Kidney (tissue), 14 donors: ENCODE results near the gene WDR74. TPM values are rescaled to one million over a fixed set of nuclear protein-coding genes. Genes with fewer than 3 reads are reported as not detected.

Experiments used
- DNase-seq, 5 donors: peaks; one replicate each; pipeline ENCODE4 v3.0.0-alpha.2; 2013 to 2020
- FAIRE-seq: peaks from 2 replicates; lab custom pipeline; 2012; peaks lifted over from hg19 to GRCh38; lab: Jason Lieb, UNC
- H3K27ac ChIP-seq, 2 donors: one replicate each; pipeline ENCODE4 v1.7.0; 2013; ENCODE audit warnings: low read depth in 2 of 2, low read length in 2 of 2, inconsistent platforms in 1 of 2
- H3K27me3 ChIP-seq: one replicate; pipeline ENCODE4 v1.7.1; 2013; ENCODE audit warnings: low read length, inconsistent platforms; ENCODE audit not compliant: control insufficient read depth, insufficient read depth
- H3K36me3 ChIP-seq, 3 donors: one replicate each; pipeline versions ENCODE4 v1.7.0 to v1.7.1; 2013; ENCODE audit warnings: low read length in 3 of 3, control low read depth in 1 of 3, inconsistent platforms in 1 of 3; ENCODE audit not compliant: insufficient read depth in 3 of 3, control insufficient read depth in 2 of 3
- H3K4me1 ChIP-seq, 3 donors: one replicate each; pipeline versions ENCODE4 v1.7.0 to v1.7.1; 2013; ENCODE audit warnings: low read length in 3 of 3, inconsistent platforms in 1 of 3, low read depth in 1 of 3; ENCODE audit not compliant: control insufficient read depth in 2 of 3, insufficient read depth in 2 of 3
- H3K4me3 ChIP-seq, 3 donors: one replicate each; pipeline versions ENCODE4 v1.7.0 to v1.8.1; 2013; ENCODE audit warnings: low read length in 3 of 3, control low read depth in 1 of 3, inconsistent platforms in 1 of 3
- H3K9ac ChIP-seq, 3 donors: one replicate each; pipeline versions ENCODE4 v1.7.0 to v1.7.1; 2013; ENCODE audit warnings: low read length in 3 of 3, control low read depth in 1 of 3, inconsistent platforms in 1 of 3
- H3K9me3 ChIP-seq, 3 donors: one replicate each; pipeline versions ENCODE4 v1.7.0 to v1.7.1; 2013; ENCODE audit warnings: low read length in 3 of 3, control low read depth in 1 of 3, inconsistent platforms in 1 of 3; ENCODE audit not compliant: control insufficient read depth in 2 of 3, insufficient read depth in 1 of 3
- CTCF ChIP-seq: IDR thresholded peaks from 3 replicates; pipeline ENCODE4 v1.5.1; 2012; ENCODE audit warnings: mild to moderate bottlenecking, moderate library complexity, borderline replicate concordance; ENCODE audit not compliant: insufficient read depth; ENCODE audit errors: extremely low read depth
- intact Hi-C: fragments of 100-400 bp; cut with DNase I; formaldehyde crosslinking; loops from one replicate; pipeline ENCODE4 v1.11.1; 2022
- polyA plus RNA-seq: library from polyadenylated mRNA; stranded (reverse); fragments of 350-450 nt; fragmentation: Illumina TruSeq; extraction: RNeasy Lipid Tissue Mini Kit (QIAGEN cat#74804); gene quantifications from one replicate; pipeline ENCODE4 v1.2.3, GENCODE V29; 2014; ENCODE audit warnings: low read depth, low replicate concordance; ENCODE audit not compliant: insufficient read depth
- total RNA-seq: library from RNA; stranded (reverse); fragmentation: NEBNext Ultra II Directional; extraction: Animal tissue kit (Norgen Biotek cat#: 25700); gene quantifications from one replicate; pipeline ENCODE4 v1.2.1, GENCODE V29; 2021
- donor health status: control.
- donor health status: control.
- donor health status: control.
- donor health status: control.
- donor health status: control.
- donor health status: DM: yes; HTN: yes; CAD: no.
- donor health status: Normal renal cell carcinoma (clear cell type).

WDR74 gene
- total and polyA plus RNA-seq, 2 donors from 2014 or later = 38.5 to 48.9 TPM

DNA sequence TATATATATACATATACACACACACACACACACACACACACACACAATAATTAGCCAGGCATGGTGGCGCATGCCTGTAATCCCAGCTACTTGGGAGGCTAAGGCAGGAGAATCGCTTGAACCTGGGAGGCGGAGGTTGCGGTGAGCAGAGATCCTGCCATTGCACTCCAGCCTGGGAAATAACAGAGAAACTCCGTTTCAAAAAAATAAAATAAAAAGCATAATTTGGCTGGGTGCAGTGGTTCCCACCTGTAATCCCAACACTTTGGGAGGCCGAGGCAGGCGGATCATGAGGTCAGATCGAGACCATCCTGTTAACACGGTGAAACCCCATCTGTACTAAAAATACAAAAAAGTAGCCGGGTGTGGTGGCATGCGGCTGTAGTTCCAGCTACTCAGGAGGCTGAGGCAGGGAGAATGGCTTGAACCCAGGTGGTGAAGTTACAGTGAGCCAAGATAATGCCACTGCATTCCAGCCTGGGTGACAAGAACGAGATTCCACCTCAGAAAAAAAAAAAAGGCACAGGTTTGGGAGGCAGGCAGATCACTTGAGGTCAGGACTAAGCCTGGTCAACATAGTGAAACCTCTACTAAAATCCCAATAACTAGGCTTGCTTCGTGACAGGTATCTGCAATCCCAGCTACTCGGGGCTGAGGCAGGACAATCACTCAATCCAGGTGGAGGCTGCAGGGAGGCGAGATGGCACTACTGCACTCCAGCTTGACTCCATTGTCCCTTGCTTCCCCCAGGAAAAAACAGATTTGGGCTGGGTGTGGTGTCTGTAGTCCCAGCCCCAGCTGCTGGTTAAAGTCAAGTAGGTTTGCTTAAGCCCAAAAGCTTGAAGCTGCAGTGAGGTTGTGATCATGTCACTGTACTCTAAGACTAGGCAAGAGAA is 11.8 kb upstream of the WDR74 start:
- Histone ChIP-seq H3K4me1 (peaks cover 4 to 18% (median 9%) of the 10 kb centered on the region in 3 donors), H3K27me3 (no peaks in the 10 kb centered on the region), H3K36me3 (peaks cover 18 to 28% (median 18%) of the 10 kb centered on the region in 3 donors), H3K9me3 (no peaks in the 10 kb centered on the region), H3K4me3 (no peak overlapping the region), H3K9ac (no peak overlapping the region), H3K27ac (no peak overlapping the region)
- FAIRE-seq = no peak
- TF ChIP-seq CTCF = no peak
- intact Hi-C loops = no loop called here
- DNase-seq = peak in 1 of 5 donors; percentile 8

DNA sequence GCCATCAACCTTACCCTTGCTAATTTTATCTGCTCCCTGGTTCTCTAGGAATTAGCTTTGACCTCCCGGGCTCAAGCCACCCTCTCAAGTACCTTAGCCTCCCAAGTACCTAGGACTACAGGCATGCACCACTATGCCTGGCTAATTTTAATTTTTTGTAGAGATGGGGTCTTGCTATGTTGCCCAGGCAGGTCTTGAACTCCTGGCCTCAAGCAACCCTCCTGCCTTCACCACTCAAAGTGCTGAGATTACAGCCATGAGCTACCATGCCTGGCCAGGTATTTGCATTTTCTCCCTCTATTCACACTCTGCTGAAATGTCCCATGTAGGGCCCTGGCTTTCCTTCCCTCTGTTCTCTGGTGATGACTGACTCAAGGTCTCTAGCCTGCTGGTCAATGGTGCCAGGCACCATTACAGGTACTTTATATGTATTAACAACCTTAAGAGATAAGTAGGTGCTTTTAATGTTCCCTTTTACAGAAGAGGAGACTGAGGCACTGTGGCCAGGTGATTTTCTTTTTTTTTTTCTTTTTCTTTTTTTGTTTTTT is 8.5 kb upstream of the WDR74 start:
- no peak overlapping the region for H3K27ac ChIP-seq
- H3K27me3 ChIP-seq = no peaks in the 10 kb centered on the region
- no peaks in the 10 kb centered on the region for H3K9me3 ChIP-seq
- no peak overlapping the region for H3K4me3 ChIP-seq
- DNase-seq (peak in 1 of 5 donors; percentile 8), FAIRE-seq (no peak)
- peaks cover 0 to under 1% (median 0%) of the 10 kb centered on the region in 3 donors for H3K4me1 ChIP-seq
- H3K9ac ChIP-seq = no peak overlapping the region
- H3K36me3 ChIP-seq = peaks cover 5 to 16% (median 9%) of the 10 kb centered on the region in 3 donors
- no peak for TF ChIP-seq CTCF
- intact Hi-C loops = no loop called here

DNA sequence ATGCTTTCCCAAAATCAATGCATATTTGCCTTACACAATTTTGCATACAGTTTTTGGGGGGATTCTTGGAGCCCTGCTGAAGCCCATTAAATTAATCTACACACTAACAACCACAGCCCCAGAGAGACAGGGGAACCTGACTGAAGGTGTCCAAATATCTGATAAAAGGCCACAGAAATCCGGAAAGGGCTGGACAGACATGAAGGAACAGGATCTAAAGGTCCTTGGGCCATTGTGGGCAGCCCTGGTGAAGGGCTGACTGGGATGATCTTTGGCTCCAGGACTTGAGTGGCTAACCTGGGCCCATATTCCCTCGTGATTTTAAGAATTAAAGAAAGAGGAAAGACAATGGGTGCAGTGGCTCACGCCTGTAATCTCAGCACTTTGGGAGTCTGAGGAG is 6.8 kb upstream of the WDR74 start:
- H3K27ac ChIP-seq = no peak overlapping the region
- DNase-seq (peak in 1 of 5 donors; percentile 8), FAIRE-seq (no peak)
- H3K27me3 ChIP-seq = no peaks in the 10 kb centered on the region
- H3K9me3 ChIP-seq = no peaks in the 10 kb centered on the region
- TF ChIP-seq CTCF = no peak
- H3K4me1 ChIP-seq = peaks cover 0 to 6% (median 5%) of the 10 kb centered on the region in 3 donors
- intact Hi-C loops = no loop called here
- H3K36me3 ChIP-seq = no peaks in the 10 kb centered on the region
- H3K9ac ChIP-seq = no peak overlapping the region
- H3K4me3 ChIP-seq = no peak overlapping the region
